Progenitor cell of endocrine pancreas (in vitro differentiated cells): ENCODE results near the gene RRAGC. TPM values are rescaled to one million over a fixed set of nuclear protein-coding genes. Genes with fewer than 3 reads are reported as not detected.
"Not testable (repeated sequence)": the region's sequence is repeated elsewhere in the genome, so short reads cannot be mapped to it uniquely, and the experiment has no call there.

Source experiments
- DNase-seq: peaks from one replicate; pipeline ENCODE4 v3.0.0; 2021; ENCODE audit warnings: low spot score; ENCODE audit not compliant: unreplicated experiment
- H3K27ac Mint-ChIP-seq: 2 replicates; pipeline ENCODE4 v1.8.0; 2021; ENCODE audit warnings: mild to moderate bottlenecking, moderate library complexity, mixed read lengths
- H3K27me3 Mint-ChIP-seq: 2 replicates; pipeline ENCODE4 v1.8.0; 2021; ENCODE audit warnings: mixed read lengths
- H3K36me3 Mint-ChIP-seq: 2 replicates; pipeline ENCODE4 v1.8.0; 2022; ENCODE audit warnings: mixed read lengths; ENCODE audit not compliant: insufficient read depth
- H3K4me1 Mint-ChIP-seq: 2 replicates; pipeline ENCODE4 v1.8.0; 2021; ENCODE audit warnings: low read depth, mixed read lengths
- H3K4me3 Mint-ChIP-seq: 2 replicates; pipeline ENCODE4 v1.8.0; 2021; ENCODE audit warnings: low read depth, mild to moderate bottlenecking, moderate library complexity, mixed read lengths
- H3K9me3 Mint-ChIP-seq: 2 replicates; pipeline ENCODE4 v1.8.0; 2021; ENCODE audit warnings: low read depth, mixed read lengths
- total RNA-seq: library from RNA; stranded (reverse); gene quantifications from 2 replicates; pipeline ENCODE4 v1.2.1, GENCODE V29; 2021
- TF ChIP-seq, protein P1 (sequence below): fragments of 200-600 bp; sonication (generic); IDR thresholded peaks from one replicate; pipeline ENCODE4 v1.5.0; 2021; ENCODE audit warnings: antibody characterized with exemption, mild to moderate bottlenecking; ENCODE audit not compliant: unreplicated experiment

The RRAGC gene
- total RNA-seq, 1 donor from 2014 or later, result 19.7 TPM

DNA sequence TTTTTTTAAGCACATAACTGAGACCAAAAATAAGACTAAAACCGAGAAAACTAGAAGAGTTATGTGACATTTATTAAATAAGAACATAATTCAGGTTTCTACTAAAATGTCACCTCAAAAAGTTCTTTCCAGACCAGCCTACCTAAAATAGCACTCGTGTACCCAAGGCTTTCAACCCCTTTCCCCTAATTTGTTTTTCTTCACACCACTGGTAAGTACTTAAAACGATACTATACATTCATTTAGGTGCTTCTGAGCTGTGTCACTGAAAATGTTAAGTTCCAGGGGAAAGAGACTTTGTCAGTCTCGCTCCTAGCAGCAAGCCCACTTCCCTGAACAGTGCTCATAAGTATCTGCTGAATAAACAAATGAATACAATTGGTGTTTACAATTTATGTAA lies 6.8 kb downstream of the RRAGC start:
- Mint-ChIP-seq H3K4me1 (peaks cover 5% of the 10 kb centered on the region), H3K27me3 (no peaks in the 10 kb centered on the region), H3K4me3 (no peak overlapping the region), H3K9me3 (no peaks in the 10 kb centered on the region), H3K27ac (no peak overlapping the region), H3K36me3 (peaks cover 19% of the 10 kb centered on the region)
- no peak for DNase-seq
- TF ChIP-seq, protein P1, sequence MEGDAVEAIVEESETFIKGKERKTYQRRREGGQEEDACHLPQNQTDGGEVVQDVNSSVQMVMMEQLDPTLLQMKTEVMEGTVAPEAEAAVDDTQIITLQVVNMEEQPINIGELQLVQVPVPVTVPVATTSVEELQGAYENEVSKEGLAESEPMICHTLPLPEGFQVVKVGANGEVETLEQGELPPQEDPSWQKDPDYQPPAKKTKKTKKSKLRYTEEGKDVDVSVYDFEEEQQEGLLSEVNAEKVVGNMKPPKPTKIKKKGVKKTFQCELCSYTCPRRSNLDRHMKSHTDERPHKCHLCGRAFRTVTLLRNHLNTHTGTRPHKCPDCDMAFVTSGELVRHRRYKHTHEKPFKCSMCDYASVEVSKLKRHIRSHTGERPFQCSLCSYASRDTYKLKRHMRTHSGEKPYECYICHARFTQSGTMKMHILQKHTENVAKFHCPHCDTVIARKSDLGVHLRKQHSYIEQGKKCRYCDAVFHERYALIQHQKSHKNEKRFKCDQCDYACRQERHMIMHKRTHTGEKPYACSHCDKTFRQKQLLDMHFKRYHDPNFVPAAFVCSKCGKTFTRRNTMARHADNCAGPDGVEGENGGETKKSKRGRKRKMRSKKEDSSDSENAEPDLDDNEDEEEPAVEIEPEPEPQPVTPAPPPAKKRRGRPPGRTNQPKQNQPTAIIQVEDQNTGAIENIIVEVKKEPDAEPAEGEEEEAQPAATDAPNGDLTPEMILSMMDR, result no peak

DNA sequence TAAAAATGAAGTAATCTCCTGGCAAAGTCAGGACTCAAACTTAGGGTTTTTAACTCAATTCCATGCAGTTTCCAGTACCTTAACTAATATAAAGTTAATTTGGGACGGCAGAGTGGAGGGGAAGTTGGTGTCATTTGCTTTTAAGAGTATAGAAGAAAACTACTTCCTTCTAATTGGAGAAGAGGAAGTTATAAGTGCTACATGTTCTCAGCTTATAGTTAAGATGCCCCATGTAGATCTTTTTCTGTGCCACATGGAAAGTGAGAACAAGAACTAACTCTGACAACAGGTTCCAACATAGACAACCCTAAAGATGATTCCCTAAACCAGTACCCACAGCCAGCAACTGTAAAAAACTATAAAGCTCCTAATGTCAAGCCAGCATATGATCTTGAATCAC lies 11.5 kb downstream of the RRAGC start:
- peaks cover 36% of the 10 kb centered on the region for H3K36me3 Mint-ChIP-seq

DNA sequence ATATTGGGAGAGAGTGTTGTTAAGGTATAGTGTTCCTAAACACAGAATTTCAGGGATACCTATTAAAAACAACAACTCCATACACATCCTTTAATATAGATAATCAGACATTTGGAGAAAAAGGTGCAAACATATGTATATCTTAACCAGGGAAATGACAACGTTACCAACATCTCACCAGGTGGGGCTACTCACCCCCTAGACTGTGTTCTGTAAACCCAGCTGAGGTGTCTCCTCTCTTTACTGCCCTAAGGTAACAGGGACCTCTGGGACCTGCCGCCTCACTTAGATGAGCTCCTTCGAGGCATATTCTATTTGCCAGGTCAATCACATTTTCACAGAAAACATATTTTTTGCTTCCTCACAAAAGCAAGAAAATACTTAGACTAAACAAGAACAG lies 13.4 kb downstream of the RRAGC start:
- no peak overlapping the region for H3K4me3 Mint-ChIP-seq
- peaks cover 37% of the 10 kb centered on the region for H3K36me3 Mint-ChIP-seq
- H3K9me3 Mint-ChIP-seq, result no peaks in the 10 kb centered on the region
- peaks cover 4% of the 10 kb centered on the region for H3K4me1 Mint-ChIP-seq
- TF ChIP-seq, protein P1, result no peak
- no peak for DNase-seq
- H3K27ac Mint-ChIP-seq, result no peak overlapping the region
- H3K27me3 Mint-ChIP-seq, result no peaks in the 10 kb centered on the region

More for the DNA sequence above, 11.5 kb downstream of the RRAGC start:
- TF ChIP-seq, protein P1, result no peak
- no peak overlapping the region for H3K27ac Mint-ChIP-seq
- H3K27me3 Mint-ChIP-seq, result no peaks in the 10 kb centered on the region
- no peak overlapping the region for H3K4me3 Mint-ChIP-seq
- H3K4me1 Mint-ChIP-seq, result peaks cover 3% of the 10 kb centered on the region
- H3K9me3 Mint-ChIP-seq, result no peaks in the 10 kb centered on the region
- no peak for DNase-seq

DNA sequence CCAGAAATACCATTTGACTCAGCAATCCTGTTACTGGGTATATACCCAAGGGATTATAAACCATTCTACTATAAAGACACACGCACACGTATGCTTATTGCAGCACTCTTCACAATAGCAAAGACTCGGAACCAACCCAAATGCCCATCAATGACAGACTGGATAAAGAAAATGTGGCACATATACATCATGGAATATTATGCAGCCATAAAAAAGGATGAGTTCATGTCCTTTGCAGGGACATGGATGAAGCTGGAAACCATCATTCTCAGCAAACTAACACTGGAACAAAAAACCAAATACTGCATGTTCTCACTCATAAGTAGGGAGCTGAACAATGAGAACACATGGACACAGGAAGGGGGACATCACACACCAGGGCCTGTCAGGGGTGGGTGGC lies 14.5 kb downstream of the RRAGC start:
- H3K27ac Mint-ChIP-seq, result not testable (repeated sequence)

DNA sequence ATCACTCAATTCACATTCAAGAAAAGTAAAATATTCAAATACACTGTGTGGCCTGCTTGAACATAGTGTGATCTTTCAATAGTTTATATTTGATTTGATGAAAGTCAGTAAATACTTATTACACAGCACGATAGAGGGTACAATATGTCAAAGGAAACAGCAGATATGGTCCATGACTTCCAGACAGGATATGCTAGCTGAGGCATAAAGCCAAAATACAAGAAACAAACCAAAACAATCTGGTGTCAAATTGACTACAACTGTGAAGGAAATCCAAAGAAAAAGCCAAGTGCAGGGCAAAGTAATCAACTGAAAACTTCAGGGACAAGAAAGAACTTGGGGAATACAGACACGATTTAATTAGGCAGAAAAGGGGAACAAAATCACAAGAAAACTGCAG lies 19.3 kb downstream of the RRAGC start:
- H3K4me1 Mint-ChIP-seq, result peaks cover 4% of the 10 kb centered on the region
- TF ChIP-seq, protein P1, result no peak
- no peak overlapping the region for H3K27ac Mint-ChIP-seq
- DNase-seq, result no peak
- H3K27me3 Mint-ChIP-seq, result no peaks in the 10 kb centered on the region
- no peaks in the 10 kb centered on the region for H3K9me3 Mint-ChIP-seq
- H3K4me3 Mint-ChIP-seq, result no peak overlapping the region
- peaks cover 41% of the 10 kb centered on the region for H3K36me3 Mint-ChIP-seq

More for the DNA sequence above, 14.5 kb downstream of the RRAGC start:
- not testable (repeated sequence) for H3K4me1 Mint-ChIP-seq, H3K4me3 Mint-ChIP-seq, H3K27me3 Mint-ChIP-seq, H3K9me3 Mint-ChIP-seq, DNase-seq
- peaks cover 39% of the 10 kb centered on the region for H3K36me3 Mint-ChIP-seq

DNA sequence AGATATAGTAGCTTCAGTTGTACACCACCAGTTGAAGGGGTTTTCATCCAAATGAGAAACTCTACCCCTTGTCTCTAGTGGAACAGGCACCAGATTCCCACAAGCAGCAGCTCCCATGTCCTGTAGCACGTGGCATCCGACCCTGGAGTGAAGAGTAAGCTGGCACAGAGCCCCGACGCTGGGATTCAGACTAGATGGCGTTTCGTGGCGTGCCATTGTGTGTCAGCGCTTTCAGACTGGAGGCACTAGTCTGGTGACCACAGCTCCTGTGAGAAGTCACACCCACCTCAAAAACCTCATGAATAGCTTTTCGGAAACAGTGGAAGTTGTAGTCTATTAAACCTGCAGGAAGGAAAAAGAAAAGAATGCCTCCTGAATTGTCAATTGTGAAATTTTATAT lies 20.2 kb downstream of the RRAGC start:
- Mint-ChIP-seq H3K9me3 (no peaks in the 10 kb centered on the region), H3K36me3 (peaks cover 33% of the 10 kb centered on the region), H3K4me1 (peaks cover 3% of the 10 kb centered on the region), H3K27ac (no peak overlapping the region), H3K4me3 (no peak overlapping the region), H3K27me3 (no peaks in the 10 kb centered on the region)
- TF ChIP-seq, protein P1, result no peak
- no peak for DNase-seq

DNA sequence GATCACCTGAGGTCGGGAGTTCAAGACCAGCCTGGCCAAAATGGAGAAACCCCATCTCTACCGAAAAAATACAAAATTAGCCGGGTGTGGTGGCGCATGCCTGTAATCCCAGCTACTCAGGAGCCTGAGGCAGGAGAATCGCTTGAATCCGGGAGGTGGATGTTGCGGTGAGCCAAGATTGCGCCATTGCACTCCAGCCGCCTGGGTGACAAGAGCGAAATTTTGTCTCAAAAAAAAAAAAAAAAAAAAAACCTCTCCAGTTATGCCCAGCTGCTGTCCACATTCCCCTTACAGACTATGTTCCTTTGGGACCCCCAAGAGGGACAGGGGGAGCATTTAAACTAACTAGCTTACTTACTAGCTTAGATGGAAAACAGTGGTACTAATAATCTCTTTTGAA lies 23.3 kb downstream of the RRAGC start:
- H3K9me3 Mint-ChIP-seq, H3K4me3 Mint-ChIP-seq, H3K27me3 Mint-ChIP-seq, H3K4me1 Mint-ChIP-seq, DNase-seq, H3K27ac Mint-ChIP-seq: not testable (repeated sequence)
- H3K36me3 Mint-ChIP-seq, result peaks cover 17% of the 10 kb centered on the region
